WTC11 (cell line): ENCODE measurements around the gene COL4A1. TPM values are rescaled to one million over a fixed set of nuclear protein-coding genes. Genes with fewer than 3 reads are reported as not detected.

Experiments
- ATAC-seq: fragments of 200-7000 bp; cut with Tn5 transposase; 2 replicates; pipeline ENCODE4 v1.10.0; 2021; ENCODE audit warnings: mild to moderate bottlenecking, moderate library complexity
- CTCF ChIA-PET: fragments of 300-600 bp; sonication (Branson Sonifier 250); formaldehyde crosslinking; loops from one replicate; lab custom pipeline; 2021; ENCODE audit warnings: antibody characterized with exemption; lab: Charles Lee
- POLR2A ChIA-PET: fragments of 350-600 bp; sonication (Branson Sonifier 250); formaldehyde crosslinking; loops from one replicate; lab custom pipeline; 2021; ENCODE audit warnings: antibody characterized with exemption; lab: Charles Lee
- DNase-seq: peaks from one replicate; pipeline ENCODE4 v3.0.0; 2021; ENCODE audit warnings: low spot score
- H3K27ac Mint-ChIP-seq: 2 replicates; pipeline ENCODE4 v1.8.0; 2021; ENCODE audit warnings: mixed read lengths
- H3K27me3 Mint-ChIP-seq: 2 replicates; pipeline ENCODE4 v1.8.0; 2021; ENCODE audit warnings: low read depth, mild to moderate bottlenecking, moderate library complexity, mixed read lengths
- H3K36me3 Mint-ChIP-seq: 2 replicates; pipeline ENCODE4 v1.8.0; 2021; ENCODE audit warnings: mixed read lengths
- H3K4me1 Mint-ChIP-seq: 2 replicates; pipeline ENCODE4 v1.8.0; 2022; ENCODE audit warnings: mixed read lengths
- H3K4me3 Mint-ChIP-seq: 2 replicates; pipeline ENCODE4 v1.8.0; 2021; ENCODE audit warnings: mild to moderate bottlenecking, moderate library complexity, mixed read lengths
- H3K9me3 Mint-ChIP-seq: 2 replicates; pipeline ENCODE4 v1.8.0; 2021; ENCODE audit warnings: mixed read lengths
- ATF1 ChIP-seq: sonication (generic); formaldehyde crosslinking; IDR thresholded peaks from 2 replicates; pipeline ENCODE4 v1.8.1; 2023; ENCODE audit warnings: mild to moderate bottlenecking, moderate library complexity, missing genetic modification reagents
- ATF2 ChIP-seq: sonication (generic); formaldehyde crosslinking; IDR thresholded peaks from 2 replicates; pipeline ENCODE4 v1.8.1; 2022; ENCODE audit warnings: low read depth, missing genetic modification reagents, borderline replicate concordance
- CBFB ChIP-seq: sonication (generic); formaldehyde crosslinking; IDR thresholded peaks from 2 replicates; pipeline ENCODE4 v1.8.1; 2022; ENCODE audit warnings: mild to moderate bottlenecking, low read depth, missing genetic modification reagents
- CREB1 ChIP-seq: sonication (generic); formaldehyde crosslinking; IDR thresholded peaks from 2 replicates; pipeline ENCODE4 v1.8.0; 2023; ENCODE audit warnings: mild to moderate bottlenecking, missing genetic modification reagents
- EMX1 ChIP-seq: fragments of 250-450 bp; sonication (Bioruptor Pico); IDR thresholded peaks from 2 replicates; pipeline ENCODE4 v1.8.0; 2021; ENCODE audit warnings: mild to moderate bottlenecking
- FOXJ3 ChIP-seq: sonication (generic); formaldehyde crosslinking; IDR thresholded peaks from 2 replicates; pipeline ENCODE4 v1.9.0; 2021; ENCODE audit warnings: missing genetic modification reagents, mild to moderate bottlenecking, borderline replicate concordance
- FOXP4 ChIP-seq: sonication (generic); formaldehyde crosslinking; IDR thresholded peaks from 2 replicates; pipeline ENCODE4 v1.8.0; 2022; ENCODE audit warnings: mild to moderate bottlenecking, missing genetic modification reagents
- GABPB1 ChIP-seq: sonication (generic); formaldehyde crosslinking; IDR thresholded peaks from 2 replicates; pipeline ENCODE4 v1.8.1; 2023; ENCODE audit warnings: mild to moderate bottlenecking, missing genetic modification reagents
- GTF2I ChIP-seq: fragments of 250-450 bp; sonication (Bioruptor Pico); conservative IDR thresholded peaks from 2 replicates; pipeline ENCODE4 v1.4.0; 2021; ENCODE audit warnings: mild to moderate bottlenecking
- JAZF1 ChIP-seq: fragments of 250-450 bp; sonication (Bioruptor Pico); IDR thresholded peaks from 2 replicates; pipeline ENCODE4 v1.9.0; 2021; ENCODE audit warnings: moderate library complexity, mild to moderate bottlenecking, inconsistent platforms
- JUN ChIP-seq: sonication (generic); formaldehyde crosslinking; IDR thresholded peaks from 2 replicates; pipeline ENCODE4 v1.8.0; 2023; ENCODE audit warnings: mild to moderate bottlenecking, missing genetic modification reagents
- NFATC4 ChIP-seq: fragments of 250-450 bp; sonication (Bioruptor Pico); IDR thresholded peaks from 2 replicates; pipeline ENCODE4 v1.9.0; 2021; ENCODE audit warnings: mild to moderate bottlenecking
- PREB ChIP-seq: sonication (generic); formaldehyde crosslinking; IDR thresholded peaks from 2 replicates; pipeline ENCODE4 v1.8.1; 2022; ENCODE audit warnings: mild to moderate bottlenecking, missing genetic modification reagents, moderate library complexity, borderline replicate concordance
- RELA ChIP-seq: sonication (generic); formaldehyde crosslinking; IDR thresholded peaks from 2 replicates; pipeline ENCODE4 v1.8.1; 2022; ENCODE audit warnings: missing genetic modification reagents, mild to moderate bottlenecking, borderline replicate concordance
- RORB ChIP-seq: fragments of 250-450 bp; sonication (Bioruptor Pico); IDR thresholded peaks from 2 replicates; pipeline ENCODE4 v1.9.0; 2021; ENCODE audit warnings: mild to moderate bottlenecking
- USF2 ChIP-seq: sonication (generic); formaldehyde crosslinking; IDR thresholded peaks from 2 replicates; pipeline ENCODE4 v1.8.1; 2023; ENCODE audit warnings: mild to moderate bottlenecking, missing genetic modification reagents, moderate library complexity
- ZBTB43 ChIP-seq: sonication (generic); formaldehyde crosslinking; IDR thresholded peaks from 2 replicates; pipeline ENCODE4 v1.8.1; 2023; ENCODE audit warnings: mild to moderate bottlenecking, missing genetic modification reagents
- ZNF416 ChIP-seq: fragments of 250-450 bp; sonication (Bioruptor Pico); IDR thresholded peaks from 2 replicates; pipeline ENCODE4 v1.9.0; 2021; ENCODE audit warnings: mild to moderate bottlenecking, inconsistent platforms
- ZNF532 ChIP-seq: fragments of 250-450 bp; sonication (Bioruptor Pico); IDR thresholded peaks from 2 replicates; pipeline ENCODE4 v1.9.0; 2021; ENCODE audit warnings: mild to moderate bottlenecking, borderline replicate concordance
- ZNF671 ChIP-seq: fragments of 250-450 bp; sonication (Bioruptor Pico); IDR thresholded peaks from 2 replicates; pipeline ENCODE4 v1.8.0; 2021; ENCODE audit warnings: mild to moderate bottlenecking
- total RNA-seq: library from RNA; stranded (reverse); gene quantifications from 3 replicates; pipeline ENCODE4 v1.2.3, GENCODE V29; 2021

The COL4A1 gene
- total RNA-seq, 1 experiment from 2014 or later, result 89.6 TPM

GRCh38 chr13:110305949-110306339 lies 1.0 kb downstream of the COL4A1 start:
- DNase-seq, result no peak
- no peak for ATAC-seq
- Mint-ChIP-seq H3K4me3 (peak overlapping the region; percentile 75), H3K4me1 (peaks cover 41% of the 10 kb centered on the region), H3K27ac (no peak overlapping the region; the same call in 1 of the 2 replicates), H3K27me3 (peaks cover 35% of the 10 kb centered on the region), H3K36me3 (no peaks in the 10 kb centered on the region), H3K9me3 (no peaks in the 10 kb centered on the region)
- ChIA-PET CTCF (interaction anchor here (1.0 to 3.8 kb wide), 10 partner anchors 18 to 255 kb away, joined by 3 to 29 read pairs (median 4); partner anchors contain the start of gene RAB20), POLR2A (interaction anchor here (0.9 to 2.5 kb wide), 6 partner anchors 19 to 57 kb away, joined by 3 to 11 read pairs (median 3); no protein-coding TSS in a partner anchor)
- TF ChIP-seq FOXJ3 (CRISPR knock-in tag) (no peak), ATF2 (no peak), USF2 (no peak), ATF1 (CRISPR knock-in tag) (no peak), ZNF671 (CRISPR knock-in tag) (no peak), JUN (CRISPR knock-in tag) (no peak)

GRCh38 chr13:110305544-110305943 lies 1.4 kb downstream of the COL4A1 start:
- no peak for ATAC-seq
- CTCF ChIA-PET, result interaction anchor here (0.7 to 3.8 kb wide), 11 partner anchors 19 to 339 kb away, joined by 3 to 29 read pairs (median 4); partner anchors contain the start of gene RAB20
- H3K9me3 Mint-ChIP-seq, result no peaks in the 10 kb centered on the region
- no peak for DNase-seq
- H3K27me3 Mint-ChIP-seq, result peaks cover 35% of the 10 kb centered on the region
- POLR2A ChIA-PET, result interaction anchor here (0.6 to 2.5 kb wide), 5 partner anchors 20 to 82 kb away, joined by 3 to 11 read pairs (median 3); no protein-coding TSS in a partner anchor
- H3K4me1 Mint-ChIP-seq, result peaks cover 41% of the 10 kb centered on the region
- H3K36me3 Mint-ChIP-seq, result no peaks in the 10 kb centered on the region
- H3K4me3 Mint-ChIP-seq, result peak overlapping the region; percentile 75
- peak overlapping the region; percentile 27; the same call in 1 of the 2 replicates for H3K27ac Mint-ChIP-seq
- TF ChIP-seq ZNF416 (CRISPR knock-in tag), result no peak
- TF ChIP-seq GTF2I (CRISPR knock-in tag), result no peak
- no peak for TF ChIP-seq FOXP4 (CRISPR knock-in tag)
- no peak for TF ChIP-seq ATF2
- no peak for TF ChIP-seq JAZF1 (CRISPR knock-in tag)
- TF ChIP-seq RORB, result no peak
- no peak for TF ChIP-seq GABPB1 (CRISPR knock-in tag)
- no peak for TF ChIP-seq NFATC4
- no peak for TF ChIP-seq CREB1 (CRISPR knock-in tag)
- no peak for TF ChIP-seq ZNF532 (CRISPR knock-in tag)
- no peak for TF ChIP-seq PREB
- no peak for TF ChIP-seq RELA (CRISPR knock-in tag)
- TF ChIP-seq ZBTB43 (CRISPR knock-in tag), result no peak
- TF ChIP-seq EMX1 (CRISPR knock-in tag), result no peak
- TF ChIP-seq CBFB (CRISPR knock-in tag), result no peak
